Measurements from ENCODE around the gene NANOG.
"Not testable (repeated sequence)": the region's sequence is repeated elsewhere in the genome, so short reads cannot be mapped to it uniquely, and the experiment has no call there.

NANOG gene

DNA sequence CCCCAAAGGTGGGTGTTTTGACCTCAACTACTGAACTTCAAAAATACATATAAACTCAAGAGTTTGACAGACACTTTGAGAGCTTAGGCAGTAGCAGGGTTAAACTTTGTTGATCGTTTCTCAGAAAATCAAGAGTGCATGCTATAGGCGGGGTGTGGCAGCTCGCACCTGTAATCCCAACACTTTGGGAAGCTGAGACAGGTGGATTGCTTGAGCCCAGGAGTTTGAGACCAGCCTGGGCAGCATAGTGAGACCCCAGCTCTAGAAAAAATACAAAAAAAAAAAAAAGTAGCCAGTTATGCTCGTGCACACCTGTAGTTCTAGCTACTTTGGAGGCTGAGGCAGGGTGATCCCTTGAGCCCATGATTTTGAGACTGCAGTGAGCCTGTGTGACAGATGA is 12.3 kb downstream of the NANOG start:
- DNase-seq = no peak

DNA sequence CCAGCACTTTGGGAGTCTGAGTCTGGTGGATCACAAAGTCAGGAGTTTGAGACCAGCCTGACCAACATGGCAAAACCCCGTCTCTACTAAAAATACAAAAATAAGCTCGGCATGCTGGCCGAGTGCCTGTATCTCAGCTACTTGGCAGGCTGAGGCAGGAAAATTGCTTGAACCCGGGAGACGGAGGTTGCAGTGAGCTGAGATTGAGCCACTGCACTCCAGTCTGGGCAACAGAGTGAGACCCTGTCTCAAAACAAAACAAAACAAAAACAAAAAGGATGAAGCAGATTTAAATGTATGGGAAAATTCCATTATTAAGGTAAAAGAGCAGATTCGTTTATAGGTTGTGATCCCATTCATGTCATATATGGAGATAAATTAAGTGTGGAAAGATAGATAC is 17.1 kb downstream of the NANOG start:
- not testable (repeated sequence) for DNase-seq

DNA sequence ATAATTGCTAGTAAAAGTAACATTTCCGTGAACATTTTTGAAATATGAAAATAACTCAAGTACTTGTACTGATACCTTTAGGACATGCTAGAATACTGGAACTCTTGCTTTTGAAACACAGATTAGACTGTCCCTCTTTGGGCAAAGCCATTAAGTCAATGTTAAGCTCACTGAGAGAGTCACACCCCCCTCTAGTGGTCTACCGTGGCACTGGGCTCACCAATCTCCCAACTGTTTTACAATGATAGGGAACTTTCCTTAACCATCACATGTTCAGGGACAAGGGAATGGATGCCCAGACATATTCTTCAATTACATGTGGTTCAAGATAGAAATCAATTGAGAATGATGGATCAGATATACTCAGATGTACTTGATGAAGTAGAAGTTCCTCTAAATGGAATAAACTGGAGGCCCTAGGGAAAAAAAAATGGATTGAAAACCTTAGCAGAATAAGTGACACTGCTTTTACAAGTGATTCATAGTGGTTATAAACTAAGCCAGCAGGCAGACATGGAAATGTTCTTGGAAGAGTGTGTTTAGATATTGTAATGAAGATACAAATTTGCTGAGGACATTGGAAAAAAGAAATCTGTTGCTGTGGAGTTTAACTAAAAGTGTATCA is 17.8 kb downstream of the NANOG start:
- DNase-seq = peak in 46 of 58 donors; percentile 0 to 60 (median 13)

DNA sequence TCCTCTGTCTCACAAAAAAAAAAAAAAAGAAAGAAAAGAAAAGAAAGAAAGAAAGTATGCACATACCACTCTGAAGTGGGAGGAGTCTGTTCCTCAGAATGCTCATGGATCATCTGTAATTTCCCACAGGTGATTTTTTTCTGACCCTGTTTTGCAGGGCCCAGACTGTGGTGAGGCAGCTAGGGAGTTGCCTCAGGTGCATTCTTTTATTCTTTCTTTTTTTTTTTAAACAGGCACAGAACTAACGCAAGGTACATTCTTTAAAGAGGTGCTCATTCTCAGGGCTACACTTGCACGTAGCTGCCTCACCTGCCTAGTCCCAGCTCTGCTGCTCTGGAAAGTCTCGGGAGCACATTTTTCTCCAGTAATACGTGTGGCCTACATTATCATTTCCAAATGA is 36.6 kb downstream of the NANOG start:
- DNase-seq = not testable (repeated sequence)

DNA sequence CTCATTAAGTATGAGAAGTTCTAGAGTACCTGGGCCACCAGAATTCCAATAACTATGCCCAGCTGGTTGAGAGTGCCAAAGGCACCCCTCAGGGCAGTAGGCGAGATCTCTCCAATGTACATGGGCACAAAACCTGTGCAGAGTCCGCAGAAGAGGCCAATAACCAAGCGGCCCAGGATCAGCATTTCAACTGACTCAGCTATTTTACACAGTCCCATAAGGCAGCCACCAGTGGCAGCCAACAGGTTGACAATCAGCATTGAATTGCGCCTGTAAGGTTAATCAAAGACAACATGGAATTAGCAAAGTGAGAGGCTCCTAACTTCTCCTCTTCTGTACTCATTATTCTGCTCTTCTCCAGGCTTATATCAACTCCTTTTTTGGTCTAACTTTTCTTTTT is 40.5 kb downstream of the NANOG start:
- DNase-seq = not testable (repeated sequence)

DNA sequence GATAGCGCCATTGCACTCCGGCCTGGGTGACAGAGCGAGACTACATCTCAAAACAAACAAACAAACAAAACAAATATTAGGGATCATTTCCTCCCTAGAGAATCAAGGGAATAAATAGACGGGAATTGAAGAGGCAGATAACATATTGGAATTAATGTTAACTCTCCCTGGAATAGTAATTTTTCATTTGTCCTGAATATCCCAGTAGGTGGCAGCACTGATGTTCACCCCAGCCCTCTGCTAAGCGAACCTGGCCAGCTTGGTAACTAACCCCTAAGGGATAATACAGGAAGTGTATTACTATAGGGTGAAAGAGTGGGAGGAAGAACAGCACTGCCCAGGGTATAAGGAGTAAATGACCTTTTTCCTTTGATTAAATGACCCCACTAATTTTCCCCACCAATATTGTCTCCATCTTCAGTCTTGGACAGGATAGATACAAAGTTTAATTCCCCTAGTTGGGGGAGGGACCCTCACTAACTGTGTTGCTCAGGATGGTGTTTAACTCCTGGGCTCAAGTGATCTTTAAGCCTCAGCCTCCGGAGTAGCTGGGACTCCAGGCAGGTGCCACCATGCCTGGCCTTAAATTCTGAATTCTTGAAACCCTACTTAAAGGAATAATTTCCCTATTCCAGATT is 43.0 kb downstream of the NANOG start:
- DNase-seq = peak in 2 of 58 donors; percentile 17 to 19

DNA sequence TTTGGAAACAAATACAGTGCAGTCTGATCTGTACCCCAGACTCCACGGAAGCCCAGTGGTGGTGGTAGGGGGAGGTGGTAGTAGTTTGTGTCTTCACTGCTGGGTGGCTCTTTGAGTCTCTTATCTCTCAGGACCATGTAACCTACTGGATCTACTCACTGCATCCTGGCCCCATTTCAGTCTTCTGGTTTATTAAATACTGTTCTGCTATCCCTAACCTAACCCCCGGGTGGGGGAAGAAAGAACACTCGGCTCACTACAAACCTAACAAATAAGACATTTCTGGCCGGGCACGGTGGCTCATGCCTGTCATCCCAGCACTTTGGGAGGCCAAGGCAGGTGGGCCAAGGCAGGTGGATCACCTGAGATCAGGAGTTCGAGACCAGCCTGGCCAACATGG is 44.0 kb downstream of the NANOG start:
- not testable (repeated sequence) for DNase-seq

DNA sequence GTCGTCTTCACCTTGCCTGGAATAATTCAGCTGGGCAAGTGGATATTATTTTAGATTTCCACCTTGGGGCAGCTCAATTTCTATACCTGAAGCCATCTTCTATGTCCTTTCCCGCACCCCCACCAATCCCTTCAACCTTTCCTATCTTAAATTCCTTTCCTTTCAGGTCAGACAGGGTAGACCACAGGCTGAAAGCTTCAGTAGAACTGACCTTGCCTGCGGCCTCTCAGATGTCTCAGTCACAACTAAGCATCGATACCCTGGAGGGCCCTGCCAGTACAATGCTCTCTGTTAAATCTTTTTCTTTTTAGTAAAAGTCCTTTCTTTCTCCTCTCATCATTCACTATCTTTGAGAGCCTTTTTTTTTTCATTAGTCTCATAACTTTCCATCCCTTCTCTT is 44.6 kb downstream of the NANOG start:
- DNase-seq = no peak

DNA sequence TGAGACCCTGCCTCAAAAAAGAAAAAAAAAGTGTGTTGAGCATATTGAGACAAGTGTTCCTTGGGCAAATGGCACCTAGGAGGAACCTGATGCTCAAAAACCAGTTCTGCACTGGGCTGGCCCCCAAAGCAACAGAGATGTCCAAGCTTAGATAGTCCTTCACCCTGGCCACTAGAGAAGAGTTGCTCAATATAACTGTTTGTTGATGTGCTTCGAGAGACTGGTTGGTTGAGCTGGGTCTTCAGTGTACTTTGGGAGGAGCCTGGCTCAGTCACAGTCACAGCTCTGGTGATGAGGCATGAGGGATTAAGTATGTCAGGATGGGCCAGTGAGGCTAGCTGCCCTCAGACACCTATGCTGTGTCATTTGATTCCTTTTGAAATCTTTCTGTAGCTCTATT is 45.5 kb downstream of the NANOG start:
- DNase-seq = no peak

DNA sequence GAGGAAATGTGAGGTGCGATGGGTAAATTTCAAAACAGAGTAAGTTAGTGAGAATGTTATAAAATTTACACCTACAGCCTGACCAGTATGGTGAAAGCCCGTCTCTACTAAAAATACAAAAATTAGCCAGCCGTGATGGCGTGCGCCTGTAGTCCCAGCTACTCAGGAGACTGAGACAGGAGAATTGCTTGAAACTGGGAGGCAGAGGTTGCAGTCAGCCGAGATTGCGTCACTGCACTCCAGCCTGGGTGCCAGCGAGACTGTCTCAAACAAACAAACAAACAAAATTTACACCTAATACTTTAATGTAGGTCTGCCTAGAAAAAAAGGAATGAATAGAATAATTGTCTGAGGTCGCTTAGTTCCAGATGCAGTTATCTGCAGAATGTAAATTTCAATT is 45.9 kb downstream of the NANOG start:
- DNase-seq = no peak

DNA sequence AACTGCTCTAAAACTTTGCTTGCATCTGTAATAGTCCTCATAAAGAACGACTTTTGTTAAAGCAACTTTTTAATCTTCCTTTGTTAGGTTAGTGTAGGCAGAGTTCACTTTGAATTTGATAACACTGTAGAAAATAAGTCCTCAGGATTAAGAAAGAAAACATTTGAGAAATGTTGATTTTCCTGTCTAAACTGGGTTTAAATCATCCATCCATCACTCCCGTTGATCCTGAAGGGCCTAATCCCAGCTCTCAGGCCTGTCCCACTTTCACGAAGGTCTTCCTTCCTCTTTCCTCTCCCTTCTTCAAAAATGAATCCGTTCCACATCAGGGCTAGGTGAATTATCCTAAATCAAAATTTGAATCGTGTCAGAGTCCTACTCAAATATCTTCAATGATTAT is 46.6 kb downstream of the NANOG start:
- DNase-seq = no peak

DNA sequence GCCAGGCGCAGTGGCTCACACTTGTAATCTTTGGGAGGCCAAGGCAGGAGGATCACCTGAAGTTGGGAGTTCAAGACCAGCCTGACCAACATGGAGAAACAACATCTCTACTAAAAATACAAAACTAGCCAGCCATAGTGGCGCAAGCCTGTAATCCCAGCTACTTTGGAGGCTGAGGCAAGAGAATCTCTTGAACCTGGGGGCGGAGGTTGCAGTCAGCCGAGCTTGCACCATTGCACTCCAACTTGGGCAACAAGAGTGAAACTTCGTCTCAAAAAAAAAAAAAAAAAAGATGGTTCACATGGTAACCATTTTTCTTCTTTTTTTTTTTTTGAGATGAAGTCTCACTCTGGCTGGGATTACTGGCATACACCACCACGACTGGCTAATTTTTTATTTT is 48.2 kb downstream of the NANOG start:
- no peak for DNase-seq

DNA sequence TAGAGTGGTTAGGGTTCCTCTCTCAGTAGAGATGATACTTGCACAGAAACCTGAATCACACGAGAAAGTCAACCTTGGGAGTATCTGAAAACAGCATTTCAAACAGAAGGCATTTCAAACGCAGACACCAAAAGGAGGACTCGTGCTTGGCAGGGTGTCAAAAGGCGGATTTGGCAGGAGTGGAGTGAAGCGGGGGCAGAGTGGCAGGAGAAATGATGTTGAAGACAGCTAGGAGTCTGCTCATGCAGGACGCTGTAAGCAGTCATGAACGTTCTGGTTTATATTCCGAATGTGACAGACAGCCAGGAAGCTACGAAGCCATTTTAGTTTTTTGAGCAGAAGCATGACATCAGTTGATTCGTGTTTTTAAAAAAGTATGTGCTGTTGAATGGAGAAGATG is 50.0 kb downstream of the NANOG start:
- DNase-seq = peak in 55 of 58 donors; percentile 2 to 84 (median 46)

DNA sequence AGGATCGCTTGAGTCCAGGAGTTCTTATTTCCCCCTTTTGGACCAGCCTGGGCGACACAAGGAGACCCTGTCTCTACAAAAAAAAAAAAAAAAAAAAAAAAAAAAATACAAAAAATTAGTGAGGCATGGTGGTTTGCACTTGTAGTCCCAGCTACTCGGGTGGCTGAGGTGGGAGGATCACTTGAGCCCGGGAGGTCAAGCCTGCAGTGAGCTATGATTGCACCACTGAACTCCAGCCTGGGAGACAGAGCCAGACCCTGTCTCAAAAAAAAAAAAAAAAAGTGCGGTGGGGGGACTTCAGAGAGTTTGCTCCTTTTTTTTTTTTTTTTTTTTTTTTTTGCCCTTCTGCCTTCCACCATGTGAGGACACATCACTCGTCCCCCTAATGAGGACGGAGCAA is 50.6 kb downstream of the NANOG start:
- not testable (repeated sequence) for DNase-seq

DNA sequence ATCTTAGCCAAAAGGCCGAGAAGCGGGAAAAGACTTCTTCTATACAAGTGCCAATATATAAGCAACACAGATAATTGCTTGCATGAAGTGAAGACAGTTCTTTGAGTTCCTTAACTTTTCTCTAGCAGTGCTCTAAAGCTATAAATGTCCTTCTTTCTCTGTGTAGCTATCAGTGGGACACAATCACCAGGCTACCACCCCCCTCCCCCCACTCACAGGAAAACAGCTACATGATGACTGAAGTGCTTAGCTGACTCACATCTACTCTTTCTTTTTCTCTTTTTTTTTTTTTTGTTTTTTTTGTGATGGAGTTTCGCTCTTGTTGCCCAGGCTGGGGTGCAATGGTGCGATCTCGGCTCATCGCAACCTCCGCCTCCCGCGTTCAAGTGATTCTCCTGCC is 53.2 kb downstream of the NANOG start:
- DNase-seq = not testable (repeated sequence)

DNA sequence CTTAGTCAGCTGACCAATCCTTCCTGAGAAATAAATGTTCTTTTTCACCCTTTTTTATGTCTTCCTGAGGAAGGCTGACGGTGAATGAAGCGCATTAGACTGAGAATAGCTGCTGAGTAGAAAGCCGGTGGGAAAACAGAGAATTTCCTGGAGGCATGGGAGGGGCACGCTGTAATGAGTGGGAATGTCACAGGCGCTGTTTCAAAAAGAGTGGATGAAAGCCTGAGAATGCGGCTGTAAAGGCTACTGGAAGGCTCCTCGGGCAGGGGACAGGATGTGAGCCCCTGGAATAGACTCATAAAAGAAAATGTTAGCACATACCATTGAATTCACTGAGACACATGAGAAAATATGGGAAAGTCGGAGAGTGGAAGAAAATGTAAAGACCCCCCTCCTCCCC is 53.9 kb downstream of the NANOG start:
- DNase-seq = not testable (repeated sequence)

DNA sequence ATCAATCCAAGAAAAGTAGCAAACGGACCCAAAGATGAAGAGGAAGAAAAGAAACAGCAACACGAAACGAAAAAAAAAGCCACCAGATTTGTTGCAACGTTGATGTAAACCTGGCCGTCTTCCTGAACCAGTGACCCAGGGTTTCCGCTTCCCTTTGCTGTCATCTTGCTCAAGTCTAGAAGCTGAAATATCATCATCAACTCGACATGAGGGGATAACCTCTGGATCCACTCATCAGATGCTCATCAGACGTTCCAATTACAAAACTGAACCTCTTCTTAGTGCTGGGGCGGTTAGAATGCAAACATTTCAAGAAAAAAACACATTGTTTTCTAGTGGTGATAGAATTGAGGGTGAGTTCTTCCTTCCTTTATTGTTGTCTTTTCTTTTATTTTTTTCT is 54.4 kb downstream of the NANOG start:
- DNase-seq = not testable (repeated sequence)

DNA sequence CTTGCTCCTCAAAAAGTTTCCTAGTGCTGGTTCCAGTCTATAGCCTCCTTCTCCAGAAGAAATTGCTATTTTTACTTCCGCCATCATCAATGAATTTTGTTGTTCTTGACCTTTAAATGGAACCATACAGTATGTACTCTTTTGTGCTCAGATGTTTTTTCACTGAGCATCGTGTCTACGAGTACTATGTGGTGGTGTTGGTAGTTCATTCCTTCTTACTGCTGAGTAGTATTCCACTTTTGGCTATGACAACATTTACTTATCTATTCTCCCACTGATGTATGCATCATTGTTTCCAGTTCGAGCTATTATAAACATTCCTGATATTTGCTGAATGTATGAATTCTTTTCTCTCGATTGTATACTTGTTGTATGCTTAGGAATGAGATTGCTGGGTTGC is 54.9 kb downstream of the NANOG start:
- DNase-seq = no peak

DNA sequence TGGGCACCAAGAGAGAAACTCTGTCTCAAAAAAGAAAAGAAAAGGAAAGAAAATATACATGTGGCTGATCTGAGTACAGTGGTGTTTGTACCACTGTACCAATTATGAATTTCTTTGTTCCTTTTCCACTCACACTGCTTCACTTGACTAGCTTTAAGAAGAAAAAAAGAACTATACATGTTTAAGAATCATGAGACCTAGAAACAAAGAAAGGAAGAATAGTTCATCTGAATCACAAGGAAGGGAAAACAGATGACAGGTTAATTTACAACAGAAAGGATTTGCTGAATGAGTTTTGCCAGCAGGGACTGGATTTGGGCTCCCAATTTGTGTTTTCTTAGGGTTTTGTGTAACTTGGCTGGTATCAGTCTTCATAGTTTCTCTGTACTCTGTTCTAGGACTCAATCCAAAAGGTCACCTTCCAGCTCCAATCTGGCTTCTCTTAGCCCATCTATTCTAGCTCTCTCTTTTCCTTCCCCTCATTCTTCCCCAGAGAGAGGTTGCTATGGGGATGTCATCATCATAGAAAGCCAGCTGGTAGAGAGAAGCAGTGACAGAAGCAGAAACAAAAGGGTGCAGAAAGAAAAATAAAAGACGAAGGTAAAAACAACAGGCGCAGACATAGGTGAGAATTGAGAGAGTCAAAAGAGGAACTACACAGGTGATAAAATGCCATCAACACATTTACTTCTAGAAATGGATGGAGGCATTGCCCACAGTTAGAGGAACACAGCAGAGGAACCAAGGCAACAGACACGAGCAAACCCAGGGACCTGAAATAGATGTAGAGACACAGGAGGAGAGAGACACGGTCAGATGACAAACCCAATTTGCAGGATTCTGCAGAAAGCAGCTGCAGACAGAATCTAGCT is 58.3 kb downstream of the NANOG start:
- DNase-seq = peak in 8 of 58 donors; percentile 1 to 30 (median 10)

DNA sequence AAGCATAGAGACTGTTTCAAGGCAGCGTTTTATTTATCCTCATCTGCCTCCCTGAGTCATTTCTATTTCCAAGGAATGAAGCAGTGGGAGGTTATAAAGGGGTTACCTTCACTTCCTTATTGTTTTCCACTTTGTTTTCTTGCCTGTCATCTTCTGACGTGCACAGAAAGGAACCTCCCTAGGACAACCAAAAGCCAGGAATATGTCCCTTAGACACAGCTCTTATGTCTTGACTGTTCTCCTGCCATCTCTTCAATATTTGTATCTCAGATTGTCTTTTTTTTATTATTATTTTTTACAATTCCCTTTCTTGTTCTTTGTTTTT is 58.9 kb downstream of the NANOG start:
- not testable (repeated sequence) for DNase-seq

All from anterior cingulate cortex (tissue), 58 donors.